Naive thymus-derived CD4-positive, alpha-beta T cell (primary cell): Measurements from ENCODE around the gene FER. TPM values are rescaled to one million over a fixed set of nuclear protein-coding genes. Genes with fewer than 3 reads are reported as not detected.

Source experiments
- ATAC-seq: fragments of 150-1000 bp; cut with Tn5 transposase; 2 replicates; pipeline ENCODE4 v1.10.0; 2021; ENCODE audit warnings: mild to moderate bottlenecking, moderate library complexity
- CTCF ChIA-PET: fragments of 350-600 bp; sonication (Branson Sonifier 250); formaldehyde crosslinking; loops from one replicate; lab custom pipeline; 2021; ENCODE audit warnings: antibody characterized with exemption; lab: Charles Lee
- POLR2A ChIA-PET: fragments of 350-600 bp; sonication (Branson Sonifier 250); formaldehyde crosslinking; loops from one replicate; lab custom pipeline; 2021; ENCODE audit warnings: antibody characterized with exemption, inconsistent platforms; lab: Charles Lee
- DNase-seq, 9 donors: peaks; one replicate each; pipeline versions ENCODE4 v3.0.0 to v3.0.0-alpha.2; 2020 to 2022; ENCODE audit warnings: mixed read lengths in 1 of 9
- H3K27ac ChIP-seq: one replicate; pipeline ENCODE4 v1.7.0; 2013; ENCODE audit warnings: mild to moderate bottlenecking, low read depth, low read length, moderate library complexity
- H3K27me3 ChIP-seq, 2 donors: one replicate each; pipeline ENCODE4 v1.7.0; 2013; ENCODE audit warnings: low read length in 2 of 2, mild to moderate bottlenecking in 2 of 2, moderate library complexity in 2 of 2; ENCODE audit not compliant: control insufficient read depth in 2 of 2, insufficient read depth in 2 of 2
- H3K36me3 ChIP-seq, 3 experiments: 1 replicate in 2 of 3; 2 replicates in 1 of 3; pipeline ENCODE4 v1.7.0; 2013; ENCODE audit warnings: low read length in 3 of 3, mild to moderate bottlenecking in 3 of 3, moderate library complexity in 1 of 3; ENCODE audit not compliant: insufficient read depth in 3 of 3, control insufficient read depth in 2 of 3
- H3K4me1 ChIP-seq, 2 donors: one replicate each; pipeline ENCODE4 v1.7.0; 2013; ENCODE audit warnings: low read length in 2 of 2, mild to moderate bottlenecking in 2 of 2, moderate library complexity in 1 of 2; ENCODE audit not compliant: control insufficient read depth in 2 of 2, insufficient read depth in 2 of 2
- H3K4me3 ChIP-seq: 2 replicates; pipeline ENCODE4 v1.7.0; 2013; ENCODE audit warnings: mild to moderate bottlenecking, low read length
- H3K9me3 ChIP-seq, 3 experiments: 1 replicate in 2 of 3; 2 replicates in 1 of 3; pipeline ENCODE4 v1.7.0; 2013; ENCODE audit warnings: low read length in 3 of 3; ENCODE audit not compliant: control insufficient read depth in 2 of 3
- H3K27ac Mint-ChIP-seq, 9 donors: one replicate each; pipeline ENCODE4 v1.8.0; 2020 to 2022; ENCODE audit warnings: mixed read lengths in 9 of 9, mild to moderate bottlenecking in 8 of 9, moderate library complexity in 5 of 9, inconsistent platforms in 2 of 9
- H3K27me3 Mint-ChIP-seq, 5 donors: one replicate each; pipeline ENCODE4 v1.8.0; 2021 to 2022; ENCODE audit warnings: mixed read lengths in 5 of 5, mild to moderate bottlenecking in 1 of 5
- H3K36me3 Mint-ChIP-seq, 5 donors: one replicate each; pipeline ENCODE4 v1.8.0; 2020 to 2022; ENCODE audit warnings: mixed read lengths in 5 of 5, mild to moderate bottlenecking in 3 of 5, inconsistent platforms in 1 of 5
- H3K4me1 Mint-ChIP-seq, 7 donors: one replicate each; pipeline ENCODE4 v1.8.0; 2020 to 2022; ENCODE audit warnings: mixed read lengths in 7 of 7, mild to moderate bottlenecking in 3 of 7, inconsistent platforms in 1 of 7
- H3K4me3 Mint-ChIP-seq, 10 donors: one replicate each; pipeline ENCODE4 v1.8.0; 2020 to 2022; ENCODE audit warnings: mild to moderate bottlenecking in 10 of 10, mixed read lengths in 10 of 10, moderate library complexity in 6 of 10, inconsistent platforms in 2 of 10
- H3K9me3 Mint-ChIP-seq, 11 donors: one replicate each; pipeline ENCODE4 v1.8.0; 2020 to 2022; ENCODE audit warnings: mixed read lengths in 11 of 11, mild to moderate bottlenecking in 4 of 11, inconsistent platforms in 1 of 11, moderate library complexity in 1 of 11
- intact Hi-C, 2 donors: fragments of 100-400 bp; cut with micrococcal nuclease; formaldehyde crosslinking; loops; one replicate each; pipeline ENCODE4 v1.15.1; 2023
- polyA plus RNA-seq, 2 donors: library from polyadenylated mRNA; unstranded; fragments of 300-500 nt; fragmentation: Illumina TruSeq; gene quantifications; one replicate each; pipeline ENCODE4 v1.2.3, GENCODE V29; 2021
- total RNA-seq, 6 experiments: library from RNA in 5 of 6; stranded (reverse) in 5 of 6; gene quantifications; 1 replicate in 5 of 6; 2 replicates in 1 of 6; pipeline ENCODE4 v1.2.3 and lab custom pipeline; 2021 to 2026

The FER gene
- total and polyA plus RNA-seq, 7 experiments from 2014 or later: 2.7 to 17.6 (median 13.8) TPM

- no peak overlapping the region for H3K4me3 Mint-ChIP-seq
- intact Hi-C loops: no loop called here
- ATAC-seq: no peak
Measured at GRCh38 chr5:108953940-108954339, 206.2 kb downstream of the FER start.

GRCh38 chr5:108957333-108957732, 209.6 kb downstream of the FER start:
- no peaks in the 10 kb centered on the region for H3K36me3 ChIP-seq
- H3K27ac ChIP-seq: no peak overlapping the region
- Mint-ChIP-seq H3K9me3 (no peaks in the 10 kb centered on the region), H3K36me3 (peaks cover 0 to 9% (median 0%) of the 10 kb centered on the region in 5 donors), H3K27me3 (no peaks in the 10 kb centered on the region), H3K4me3 (no peak overlapping the region), H3K4me1 (no peaks in the 10 kb centered on the region), H3K27ac (no peak overlapping the region)
- CTCF ChIA-PET: no interaction called here
- no peak overlapping the region for H3K4me3 ChIP-seq
- H3K4me1 ChIP-seq: no peaks in the 10 kb centered on the region
- no peaks in the 10 kb centered on the region for H3K27me3 ChIP-seq
- intact Hi-C loops: no loop called here
- POLR2A ChIA-PET: no interaction called here
- ATAC-seq: no peak
- no peak for DNase-seq
- H3K9me3 ChIP-seq: no peaks in the 10 kb centered on the region

More at GRCh38 chr5:108953940-108954339, 206.2 kb downstream of the FER start:
- Mint-ChIP-seq H3K4me1 (no peaks in the 10 kb centered on the region), H3K27me3 (no peaks in the 10 kb centered on the region), H3K9me3 (no peaks in the 10 kb centered on the region), H3K36me3 (peaks cover 0 to 4% (median 0%) of the 10 kb centered on the region in 5 donors), H3K27ac (no peak overlapping the region)
- no peaks in the 10 kb centered on the region for H3K4me1 ChIP-seq
- no peaks in the 10 kb centered on the region for H3K27me3 ChIP-seq
- no peak for DNase-seq
- no peaks in the 10 kb centered on the region for H3K36me3 ChIP-seq
- no peak overlapping the region for H3K4me3 ChIP-seq
- ChIA-PET POLR2A (no interaction called here), CTCF (no interaction called here)
- H3K9me3 ChIP-seq: no peaks in the 10 kb centered on the region
- H3K27ac ChIP-seq: no peak overlapping the region

- H3K36me3 ChIP-seq: no peaks in the 10 kb centered on the region
- ChIA-PET POLR2A (no interaction called here), CTCF (no interaction called here)
- DNase-seq: no peak
- H3K36me3 Mint-ChIP-seq: peaks cover 0 to 30% (median 15%) of the 10 kb centered on the region in 5 donors
- H3K27ac ChIP-seq: no peak overlapping the region
- no peaks in the 10 kb centered on the region for H3K4me1 ChIP-seq
- H3K4me3 ChIP-seq: no peak overlapping the region
- ATAC-seq: no peak
- H3K4me3 Mint-ChIP-seq: no peak overlapping the region
- H3K27me3 ChIP-seq: no peaks in the 10 kb centered on the region
- intact Hi-C loops: no loop called here
- H3K27ac Mint-ChIP-seq: no peak overlapping the region
- H3K9me3 ChIP-seq: no peaks in the 10 kb centered on the region
- no peaks in the 10 kb centered on the region for H3K4me1 Mint-ChIP-seq
- H3K9me3 Mint-ChIP-seq: peaks cover 0 to 5% (median 0%) of the 10 kb centered on the region in 11 donors
- no peaks in the 10 kb centered on the region for H3K27me3 Mint-ChIP-seq
Measured at GRCh38 chr5:108966910-108967309, 219.2 kb downstream of the FER start.

- DNase-seq: no peak
Measured at GRCh38 chr5:108974594-108974993, 226.9 kb downstream of the FER start.

GRCh38 chr5:108975697-108976096, 228.0 kb downstream of the FER start:
- Histone ChIP-seq H3K4me1 (no peaks in the 10 kb centered on the region), H3K4me3 (no peak overlapping the region), H3K36me3 (no peaks in the 10 kb centered on the region), H3K9me3 (no peaks in the 10 kb centered on the region), H3K27me3 (no peaks in the 10 kb centered on the region), H3K27ac (no peak overlapping the region)
- intact Hi-C loops: no loop called here
- no peaks in the 10 kb centered on the region for H3K27me3 Mint-ChIP-seq
- no peak overlapping the region for H3K27ac Mint-ChIP-seq
- ATAC-seq (no peak), DNase-seq (no peak)
- no peak overlapping the region for H3K4me3 Mint-ChIP-seq
- no peaks in the 10 kb centered on the region for H3K4me1 Mint-ChIP-seq
- POLR2A ChIA-PET: no interaction called here
- H3K36me3 Mint-ChIP-seq: peaks cover 0 to 21% (median 8%) of the 10 kb centered on the region in 5 donors
- CTCF ChIA-PET: no interaction called here
- no peaks in the 10 kb centered on the region for H3K9me3 Mint-ChIP-seq

More at GRCh38 chr5:108974594-108974993, 226.9 kb downstream of the FER start:
- H3K27ac ChIP-seq: no peak overlapping the region
- H3K4me1 ChIP-seq: no peaks in the 10 kb centered on the region
- Mint-ChIP-seq H3K27ac (no peak overlapping the region), H3K9me3 (no peaks in the 10 kb centered on the region), H3K36me3 (peaks cover 0 to 21% (median 8%) of the 10 kb centered on the region in 5 donors), H3K4me1 (no peaks in the 10 kb centered on the region), H3K4me3 (no peak overlapping the region), H3K27me3 (no peaks in the 10 kb centered on the region)
- no peak overlapping the region for H3K4me3 ChIP-seq
- no peaks in the 10 kb centered on the region for H3K9me3 ChIP-seq
- intact Hi-C loops: no loop called here
- ChIA-PET POLR2A (no interaction called here), CTCF (no interaction called here)
- H3K36me3 ChIP-seq: no peaks in the 10 kb centered on the region
- ATAC-seq: no peak
- no peaks in the 10 kb centered on the region for H3K27me3 ChIP-seq

GRCh38 chr5:108983461-108984092, 235.9 kb downstream of the FER start:
- Histone ChIP-seq H3K27me3 (no peaks in the 10 kb centered on the region), H3K4me3 (no peak overlapping the region), H3K4me1 (no peaks in the 10 kb centered on the region), H3K27ac (no peak overlapping the region), H3K36me3 (no peaks in the 10 kb centered on the region), H3K9me3 (no peaks in the 10 kb centered on the region)
- ChIA-PET CTCF (no interaction called here), POLR2A (no interaction called here)
- intact Hi-C loops: no loop called here
- DNase-seq: no peak
- ATAC-seq: no peak
- Mint-ChIP-seq H3K27ac (no peak overlapping the region), H3K9me3 (peaks cover 0 to 14% (median 0%) of the 10 kb centered on the region in 11 donors), H3K36me3 (peaks cover 0 to 40% (median 23%) of the 10 kb centered on the region in 5 donors), H3K4me1 (no peaks in the 10 kb centered on the region), H3K27me3 (no peaks in the 10 kb centered on the region), H3K4me3 (no peak overlapping the region)

- Histone ChIP-seq H3K4me3 (no peak overlapping the region), H3K27me3 (no peaks in the 10 kb centered on the region), H3K9me3 (no peaks in the 10 kb centered on the region), H3K27ac (no peak overlapping the region), H3K36me3 (no peaks in the 10 kb centered on the region), H3K4me1 (no peaks in the 10 kb centered on the region)
- no peak for DNase-seq
- peaks cover 0 to 52% (median 40%) of the 10 kb centered on the region in 5 donors for H3K36me3 Mint-ChIP-seq
- CTCF ChIA-PET: no interaction called here
- POLR2A ChIA-PET: no interaction called here
- H3K4me3 Mint-ChIP-seq: no peak overlapping the region
- peaks cover 5 to 30% (median 12%) of the 10 kb centered on the region in 11 donors for H3K9me3 Mint-ChIP-seq
- no peaks in the 10 kb centered on the region for H3K4me1 Mint-ChIP-seq
- ATAC-seq: no peak
- no peaks in the 10 kb centered on the region for H3K27me3 Mint-ChIP-seq
- H3K27ac Mint-ChIP-seq: no peak overlapping the region
- intact Hi-C loops: no loop called here
Measured at GRCh38 chr5:108989761-108990392, 242.2 kb downstream of the FER start.
